GM18505 (cell line): ENCODE measurements around the gene OSM.
"Not testable (repeated sequence)": the region's sequence is repeated elsewhere in the genome, so short reads cannot be mapped to it uniquely, and the experiment has no call there.

ENCODE experiments used
- ATAC-seq: cut with Tn5 transposase; IDR thresholded peaks from one replicate; pipeline ENCODE4 v1.9.1; 2021; ENCODE audit not compliant: unreplicated experiment
- POLR2A ChIP-seq: IDR thresholded peaks from 4 replicates; pipeline ENCODE4 v1.6.1; 2011; ENCODE audit warnings: borderline replicate concordance; ENCODE audit not compliant: insufficient read depth, insufficient read length; ENCODE audit errors: extremely low read depth

OSM gene

GRCh38 chr22:30234786-30235470, 31.7 kb downstream of the OSM start:
- TF ChIP-seq POLR2A = no peak
- ATAC-seq = no peak

- ATAC-seq = not testable (repeated sequence)
Measured at GRCh38 chr22:30234325-30234724, 32.3 kb downstream of the OSM start.

- no peak for ATAC-seq
- TF ChIP-seq POLR2A = no peak
Measured at GRCh38 chr22:30233582-30233981, 33.1 kb downstream of the OSM start.

- ATAC-seq = no peak
- no peak for TF ChIP-seq POLR2A
Measured at GRCh38 chr22:30232716-30233218, 33.9 kb downstream of the OSM start.

DNA sequence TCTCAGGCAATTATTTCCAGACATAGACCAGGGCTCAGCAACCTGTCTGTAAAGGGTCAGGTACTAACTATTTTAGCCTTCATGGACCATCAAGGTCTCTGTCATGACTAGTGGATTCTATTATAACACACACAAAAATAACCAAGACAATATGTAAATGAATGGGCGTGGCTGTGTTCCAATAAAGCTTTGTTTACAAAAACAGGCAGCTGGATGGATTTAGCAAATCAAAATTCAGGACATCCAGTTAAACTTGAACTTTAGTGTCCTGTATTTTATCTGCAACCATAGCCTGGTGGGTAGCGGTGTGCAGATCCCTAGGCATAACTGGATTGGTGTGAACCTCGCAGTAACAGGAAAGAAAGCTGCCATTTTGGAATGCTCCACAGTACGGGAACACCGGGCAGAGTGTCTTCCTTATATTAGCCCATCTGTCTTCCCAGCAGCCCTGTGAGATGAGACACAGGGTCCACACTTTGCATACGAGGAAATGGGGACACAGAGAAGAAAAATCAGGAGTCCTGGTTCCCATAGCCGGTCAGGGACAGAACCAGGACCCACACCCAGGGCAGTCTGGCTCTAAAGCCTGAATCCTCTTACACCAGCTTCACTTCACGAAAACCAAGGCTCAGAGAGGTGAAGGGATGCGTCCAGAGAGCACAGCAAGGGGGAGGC, 35.7 kb downstream of the OSM start:
- no peak for ATAC-seq
- TF ChIP-seq POLR2A = no peak

GRCh38 chr22:30230330-30230729, 36.3 kb downstream of the OSM start:
- ATAC-seq = no peak
- no peak for TF ChIP-seq POLR2A

GRCh38 chr22:30228509-30229359, 37.9 kb downstream of the OSM start:
- no peak for TF ChIP-seq POLR2A
- ATAC-seq = no peak

GRCh38 chr22:30227438-30228228, 39.0 kb downstream of the OSM start:
- no peak for ATAC-seq
- no peak for TF ChIP-seq POLR2A

DNA sequence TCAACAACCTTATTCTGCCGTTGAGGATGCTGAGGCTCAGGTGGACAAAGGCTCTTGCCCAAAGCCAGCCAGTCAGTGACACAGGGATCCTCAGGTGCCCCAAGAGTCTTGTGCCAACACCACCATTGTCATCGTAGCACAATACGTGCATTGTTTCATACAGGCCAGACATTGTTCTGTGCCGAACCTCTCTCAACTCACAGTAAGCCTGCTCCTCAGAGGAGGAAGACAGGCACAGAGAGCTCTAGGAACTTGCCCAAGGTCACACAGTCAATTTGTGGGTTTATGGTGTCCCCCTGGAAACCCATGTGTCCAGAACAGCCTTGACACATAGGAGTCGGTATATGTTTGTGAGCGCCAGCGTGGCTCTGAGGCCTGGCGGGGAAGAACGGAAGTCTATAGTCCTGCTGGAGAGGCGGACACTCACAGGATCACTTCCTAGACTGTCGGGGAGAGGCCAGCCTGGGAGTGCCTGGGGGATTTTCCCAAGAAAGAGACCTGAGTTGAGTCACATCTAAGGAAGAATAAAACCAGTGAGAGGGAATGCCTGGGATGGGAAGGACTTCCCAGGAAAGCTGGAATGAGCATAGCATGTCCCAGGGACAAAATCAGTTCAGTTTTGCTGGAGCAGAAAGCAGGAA, 40.3 kb downstream of the OSM start:
- no peak for ATAC-seq
- no peak for TF ChIP-seq POLR2A

GRCh38 chr22:30225220-30225927, 41.3 kb downstream of the OSM start:
- ATAC-seq = no peak
- no peak for TF ChIP-seq POLR2A

DNA sequence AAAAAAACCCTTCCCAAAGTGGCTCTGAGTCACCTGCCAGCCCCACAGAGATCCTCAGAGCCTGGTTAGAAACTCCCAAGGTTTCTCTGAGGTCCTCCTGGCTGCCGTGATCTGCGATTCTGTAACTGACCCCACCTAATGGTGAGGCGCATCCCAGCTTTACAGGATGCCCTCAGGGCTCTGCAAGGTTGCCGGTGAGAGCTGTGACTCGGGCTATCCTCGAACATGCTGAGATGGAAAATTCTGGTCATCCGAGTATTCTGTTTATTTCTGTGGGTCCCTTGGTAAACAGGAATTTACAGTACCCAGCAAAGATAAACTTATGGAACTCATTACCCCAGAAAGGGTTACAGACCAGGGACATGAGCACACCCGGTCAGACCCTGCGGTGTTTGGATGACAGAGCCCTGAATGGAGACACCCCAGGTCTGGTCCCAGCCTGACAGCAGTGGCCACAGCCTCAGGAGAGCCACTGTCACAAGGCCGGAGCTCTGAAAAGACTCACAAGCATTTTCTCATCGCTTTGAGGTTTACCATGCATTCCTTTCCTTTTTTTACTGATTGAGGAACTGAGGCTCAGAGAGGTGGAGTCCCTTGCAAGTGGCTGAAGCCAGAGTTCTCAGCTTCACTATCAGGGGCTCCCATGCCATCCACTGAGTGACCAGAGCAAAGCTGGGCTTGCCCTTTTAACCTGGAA, 42.3 kb downstream of the OSM start:
- no peak for TF ChIP-seq POLR2A
- no peak for ATAC-seq
